NK-92 (cell line): ENCODE data around the gene GALNT9.

Experiments
- DNase-seq: peaks from one replicate; lab custom pipeline; 2025; ENCODE audit not compliant: unreplicated experiment; lab: John Stamatoyannopoulos, UW

The GALNT9 gene

GRCh38 chr12:132282031-132282949, 47.1 kb downstream of the GALNT9 start:
- no peak for DNase-seq

GRCh38 chr12:132281038-132281437, 48.4 kb downstream of the GALNT9 start:
- DNase-seq, result no peak

- DNase-seq, result no peak
These were observed 49.0 kb downstream of the GALNT9 start for GRCh38 chr12:132280406-132280805.

- DNase-seq, result no peak
These were observed 49.5 kb downstream of the GALNT9 start for GRCh38 chr12:132279930-132280329.

- no peak for DNase-seq
These were observed 50.1 kb downstream of the GALNT9 start for GRCh38 chr12:132279184-132279889.

GRCh38 chr12:132278401-132279183, 50.8 kb downstream of the GALNT9 start:
- DNase-seq, result no peak

GRCh38 chr12:132277949-132278348, 51.4 kb downstream of the GALNT9 start:
- DNase-seq, result no peak

GRCh38 chr12:132277374-132277941, 51.9 kb downstream of the GALNT9 start:
- DNase-seq, result no peak

- no peak for DNase-seq
These were observed 52.5 kb downstream of the GALNT9 start for GRCh38 chr12:132276827-132277373.

GRCh38 chr12:132276066-132276826, 53.1 kb downstream of the GALNT9 start:
- DNase-seq, result no peak

- DNase-seq, result no peak
These were observed 53.8 kb downstream of the GALNT9 start for GRCh38 chr12:132275631-132276030.

- no peak for DNase-seq
These were observed 54.3 kb downstream of the GALNT9 start for GRCh38 chr12:132275110-132275531.

GRCh38 chr12:132273992-132274334, 55.4 kb downstream of the GALNT9 start:
- no peak for DNase-seq

GRCh38 chr12:132272711-132273110, 56.7 kb downstream of the GALNT9 start:
- no peak for DNase-seq

GRCh38 chr12:132271755-132272092, 57.7 kb downstream of the GALNT9 start:
- DNase-seq, result no peak

GRCh38 chr12:132270969-132271754, 58.2 kb downstream of the GALNT9 start:
- DNase-seq, result no peak

- no peak for DNase-seq
These were observed 58.9 kb downstream of the GALNT9 start for GRCh38 chr12:132270516-132270915.

GRCh38 chr12:132269271-132269968, 60.0 kb downstream of the GALNT9 start:
- DNase-seq, result no peak

- DNase-seq, result no peak
These were observed 60.7 kb downstream of the GALNT9 start for GRCh38 chr12:132268674-132269073.
